Measurements from ENCODE around the gene TGFBI.

The TGFBI gene

GRCh38 chr5:136087961-136088871, 59.4 kb downstream of the TGFBI start:
- Histone ChIP-seq H3K4me1 (ENCODE audit: control insufficient read depth in 2 of 2, insufficient read depth in 1 of 2, low read depth in 1 of 2, low read length in 2 of 2) (peaks cover 0 to 1% of the 10 kb centered on the region in 2 donors), H2BK15ac (ENCODE audit: low read length) (no peak overlapping the region), H2AK5ac (ENCODE audit: low read depth, low read length) (peak overlapping the region; percentile 50), H3K9ac (ENCODE audit: low read depth, low read length, poor library complexity) (no peak overlapping the region), H3K14ac (ENCODE audit: low read length) (no peak overlapping the region), H3K4me3 (ENCODE audit: low read length in 2 of 2) (no peak overlapping the region), H3K23ac (ENCODE audit: low read depth, low read length, poor library complexity) (no peak overlapping the region), H4K8ac (ENCODE audit: low read depth, low read length) (no peak overlapping the region), H3K27me3 (ENCODE audit: control insufficient read depth in 3 of 3, insufficient read depth in 3 of 3, low read depth in 1 of 3, low read length in 3 of 3) (peaks cover 0 to 19% (median 0%) of the 10 kb centered on the region in 3 experiments), H2BK12ac (ENCODE audit: low read length) (no peak overlapping the region), H3K18ac (ENCODE audit: low read length) (no peak overlapping the region), H3K79me1 (ENCODE audit: low read depth, low read length) (no peaks in the 10 kb centered on the region), H2BK120ac (ENCODE audit: low read depth, low read length) (no peak overlapping the region), H2AFZ (ENCODE audit: low read length) (no peak overlapping the region), H3K4ac (ENCODE audit: low read length) (no peak overlapping the region), H3K27ac (replicated peaks; ENCODE audit: low read length) (no peak overlapping the region), H4K91ac (ENCODE audit: low read depth, low read length, poor library complexity) (no peak overlapping the region), H3K36me3 (replicated peaks in 1 of 2; ENCODE audit: control insufficient read depth in 2 of 2, insufficient read depth in 2 of 2, low read length in 2 of 2) (no peaks in the 10 kb centered on the region), H2BK5ac (ENCODE audit: low read length) (no peak overlapping the region), H3K4me2 (ENCODE audit: insufficient read depth, low read length, poor library complexity, severe bottlenecking) (no peak overlapping the region), H3K9me3 (replicated peaks in 1 of 2; ENCODE audit: control insufficient read depth in 2 of 2, insufficient read depth in 1 of 2, low read depth in 1 of 2, low read length in 2 of 2) (no peaks in the 10 kb centered on the region)
- no peak for DNase-seq (ENCODE audit: low spot score)
- WGBS, 2 donors (ENCODE audit: extremely low coverage in 2 of 2, insufficient read length in 2 of 2, insufficient replicate concordance in 1 of 2), result no CpG with 5 or more reads among the region's 16 CpGs

- WGBS, 2 donors (ENCODE audit: extremely low coverage in 2 of 2, insufficient read length in 2 of 2, insufficient replicate concordance in 1 of 2), result no CpG with 5 or more reads among the region's 7 CpGs
- H3K9me3 ChIP-seq (replicated peaks in 1 of 2; ENCODE audit: control insufficient read depth in 2 of 2, insufficient read depth in 1 of 2, low read depth in 1 of 2, low read length in 2 of 2), result no peaks in the 10 kb centered on the region
- H3K14ac ChIP-seq (ENCODE audit: low read length), result no peak overlapping the region
- peaks cover 0 to 1% of the 10 kb centered on the region in 2 donors for H3K4me1 ChIP-seq (ENCODE audit: control insufficient read depth in 2 of 2, insufficient read depth in 1 of 2, low read depth in 1 of 2, low read length in 2 of 2)
- H2AFZ ChIP-seq (ENCODE audit: low read length), result no peak overlapping the region
- no peak overlapping the region for H3K9ac ChIP-seq (ENCODE audit: low read depth, low read length, poor library complexity)
- no peak overlapping the region for H4K8ac ChIP-seq (ENCODE audit: low read depth, low read length)
- no peak overlapping the region for H3K18ac ChIP-seq (ENCODE audit: low read length)
- H3K27ac ChIP-seq (replicated peaks; ENCODE audit: low read length), result no peak overlapping the region
- H2BK15ac ChIP-seq (ENCODE audit: low read length), result no peak overlapping the region
- DNase-seq (ENCODE audit: low spot score), result no peak
- H2AK5ac ChIP-seq (ENCODE audit: low read depth, low read length), result no peak overlapping the region
- no peak overlapping the region for H3K4me2 ChIP-seq (ENCODE audit: insufficient read depth, low read length, poor library complexity, severe bottlenecking)
- peaks cover 0 to 12% (median 0%) of the 10 kb centered on the region in 3 experiments for H3K27me3 ChIP-seq (ENCODE audit: control insufficient read depth in 3 of 3, insufficient read depth in 3 of 3, low read depth in 1 of 3, low read length in 3 of 3)
- no peaks in the 10 kb centered on the region for H3K79me1 ChIP-seq (ENCODE audit: low read depth, low read length)
- H2BK12ac ChIP-seq (ENCODE audit: low read length), result no peak overlapping the region
- no peak overlapping the region for H2BK120ac ChIP-seq (ENCODE audit: low read depth, low read length)
- H3K4me3 ChIP-seq (ENCODE audit: low read length in 2 of 2), result no peak overlapping the region
- no peak overlapping the region for H4K91ac ChIP-seq (ENCODE audit: low read depth, low read length, poor library complexity)
- H2BK5ac ChIP-seq (ENCODE audit: low read length), result no peak overlapping the region
- H3K23ac ChIP-seq (ENCODE audit: low read depth, low read length, poor library complexity), result no peak overlapping the region
- H3K36me3 ChIP-seq (replicated peaks in 1 of 2; ENCODE audit: control insufficient read depth in 2 of 2, insufficient read depth in 2 of 2, low read length in 2 of 2), result no peaks in the 10 kb centered on the region
- no peak overlapping the region for H3K4ac ChIP-seq (ENCODE audit: low read length)
Observed at GRCh38 chr5:136089791-136090190, 61.0 kb downstream of the TGFBI start.

DNA sequence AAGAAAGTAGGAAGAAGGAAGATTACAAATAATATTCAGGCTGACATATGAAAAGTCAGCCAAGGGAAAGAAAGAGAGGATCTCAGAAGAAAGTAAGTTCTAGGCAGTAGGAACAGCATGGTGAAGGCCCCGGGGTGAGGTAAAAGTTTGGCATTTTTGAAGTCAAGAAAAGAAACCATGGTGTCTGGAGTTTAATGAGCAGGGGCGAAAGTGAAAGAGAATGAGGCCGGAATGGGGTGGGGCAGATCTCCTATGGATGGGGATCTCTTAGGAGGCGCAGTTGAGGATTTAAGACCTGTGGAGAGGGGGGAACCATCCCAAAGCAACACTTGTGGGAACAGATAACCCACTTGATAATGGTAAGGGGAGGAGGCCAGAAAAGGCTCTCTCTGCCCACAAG, 61.5 kb downstream of the TGFBI start:
- no peak overlapping the region for H3K18ac ChIP-seq (ENCODE audit: low read length)
- no peak overlapping the region for H3K9ac ChIP-seq (ENCODE audit: low read depth, low read length, poor library complexity)
- no peak overlapping the region for H2AFZ ChIP-seq (ENCODE audit: low read length)
- no peak overlapping the region for H2BK5ac ChIP-seq (ENCODE audit: low read length)
- no peak overlapping the region for H2AK5ac ChIP-seq (ENCODE audit: low read depth, low read length)
- H4K8ac ChIP-seq (ENCODE audit: low read depth, low read length), result no peak overlapping the region
- no peak overlapping the region for H3K4ac ChIP-seq (ENCODE audit: low read length)
- no peaks in the 10 kb centered on the region for H3K9me3 ChIP-seq (replicated peaks in 1 of 2; ENCODE audit: control insufficient read depth in 2 of 2, insufficient read depth in 1 of 2, low read depth in 1 of 2, low read length in 2 of 2)
- DNase-seq (ENCODE audit: low spot score), result no peak
- no peaks in the 10 kb centered on the region for H3K36me3 ChIP-seq (replicated peaks in 1 of 2; ENCODE audit: control insufficient read depth in 2 of 2, insufficient read depth in 2 of 2, low read length in 2 of 2)
- H3K14ac ChIP-seq (ENCODE audit: low read length), result no peak overlapping the region
- no peaks in the 10 kb centered on the region for H3K79me1 ChIP-seq (ENCODE audit: low read depth, low read length)
- H3K27ac ChIP-seq (replicated peaks; ENCODE audit: low read length), result no peak overlapping the region
- H2BK120ac ChIP-seq (ENCODE audit: low read depth, low read length), result no peak overlapping the region
- no peak overlapping the region for H2BK15ac ChIP-seq (ENCODE audit: low read length)
- H3K23ac ChIP-seq (ENCODE audit: low read depth, low read length, poor library complexity), result no peak overlapping the region
- H3K4me1 ChIP-seq (ENCODE audit: control insufficient read depth in 2 of 2, insufficient read depth in 1 of 2, low read depth in 1 of 2, low read length in 2 of 2), result peaks cover 0 to 1% of the 10 kb centered on the region in 2 donors
- H4K91ac ChIP-seq (ENCODE audit: low read depth, low read length, poor library complexity), result no peak overlapping the region
- H3K4me3 ChIP-seq (ENCODE audit: low read length in 2 of 2), result no peak overlapping the region
- H2BK12ac ChIP-seq (ENCODE audit: low read length), result no peak overlapping the region
- WGBS, 2 donors (ENCODE audit: extremely low coverage in 2 of 2, insufficient read length in 2 of 2, insufficient replicate concordance in 1 of 2), result no CpG with 5 or more reads among the region's 4 CpGs
- peaks cover 0 to 16% (median 0%) of the 10 kb centered on the region in 3 experiments for H3K27me3 ChIP-seq (ENCODE audit: control insufficient read depth in 3 of 3, insufficient read depth in 3 of 3, low read depth in 1 of 3, low read length in 3 of 3)
- H3K4me2 ChIP-seq (ENCODE audit: insufficient read depth, low read length, poor library complexity, severe bottlenecking), result no peak overlapping the region

DNA sequence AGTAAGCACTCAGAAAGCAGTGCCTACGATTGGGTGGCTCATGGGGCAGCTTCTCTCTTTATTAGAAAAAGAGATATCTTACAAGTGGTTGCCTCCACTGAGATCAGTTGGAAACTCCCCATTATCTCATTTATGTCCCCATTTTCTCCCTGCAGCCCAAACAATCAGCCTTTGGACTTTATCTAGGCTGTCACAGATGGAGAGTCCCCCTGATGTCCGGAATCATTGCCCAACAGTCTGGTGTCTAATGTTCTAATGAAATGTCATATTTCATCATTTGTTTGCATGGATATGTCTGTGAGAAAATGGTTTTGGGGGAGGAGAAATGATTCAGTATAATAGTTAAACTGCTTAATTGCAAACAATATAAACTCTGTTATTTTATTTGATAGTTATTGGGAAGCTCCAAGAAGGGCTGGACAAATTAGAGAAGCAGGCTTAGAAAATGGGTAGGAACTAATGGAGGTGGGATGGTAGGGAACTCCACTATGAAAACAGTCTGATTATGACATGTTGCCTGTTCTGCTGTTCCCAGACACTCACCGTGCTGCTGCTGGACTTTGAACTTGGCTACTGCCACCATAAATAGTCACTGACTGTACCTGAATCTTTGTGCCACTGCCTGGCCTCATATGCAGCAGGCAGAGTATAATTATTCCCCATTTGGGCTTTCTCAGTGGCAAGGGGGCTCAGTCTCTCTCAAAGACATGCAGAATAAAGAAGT, 65.6 kb downstream of the TGFBI start:
- Histone ChIP-seq H3K9ac (ENCODE audit: low read depth, low read length, poor library complexity) (no peak overlapping the region), H3K27me3 (ENCODE audit: control insufficient read depth in 3 of 3, insufficient read depth in 3 of 3, low read depth in 1 of 3, low read length in 3 of 3) (peaks cover 0 to 16% (median 0%) of the 10 kb centered on the region in 3 experiments), H2BK120ac (ENCODE audit: low read depth, low read length) (no peak overlapping the region), H3K4me2 (ENCODE audit: insufficient read depth, low read length, poor library complexity, severe bottlenecking) (no peak overlapping the region), H3K9me3 (replicated peaks in 1 of 2; ENCODE audit: control insufficient read depth in 2 of 2, insufficient read depth in 1 of 2, low read depth in 1 of 2, low read length in 2 of 2) (no peaks in the 10 kb centered on the region), H3K23ac (ENCODE audit: low read depth, low read length, poor library complexity) (no peak overlapping the region), H4K91ac (ENCODE audit: low read depth, low read length, poor library complexity) (no peak overlapping the region), H3K36me3 (replicated peaks in 1 of 2; ENCODE audit: control insufficient read depth in 2 of 2, insufficient read depth in 2 of 2, low read length in 2 of 2) (no peaks in the 10 kb centered on the region), H4K8ac (ENCODE audit: low read depth, low read length) (no peak overlapping the region), H3K4me1 (ENCODE audit: control insufficient read depth in 2 of 2, insufficient read depth in 1 of 2, low read depth in 1 of 2, low read length in 2 of 2) (no peaks in the 10 kb centered on the region), H3K4ac (ENCODE audit: low read length) (no peak overlapping the region), H3K27ac (replicated peaks; ENCODE audit: low read length) (no peak overlapping the region), H2AFZ (ENCODE audit: low read length) (no peak overlapping the region), H2BK15ac (ENCODE audit: low read length) (no peak overlapping the region), H2BK12ac (ENCODE audit: low read length) (no peak overlapping the region), H3K18ac (ENCODE audit: low read length) (no peak overlapping the region), H3K4me3 (ENCODE audit: low read length in 2 of 2) (no peak overlapping the region), H3K14ac (ENCODE audit: low read length) (no peak overlapping the region), H2BK5ac (ENCODE audit: low read length) (no peak overlapping the region), H3K79me1 (ENCODE audit: low read depth, low read length) (no peaks in the 10 kb centered on the region), H2AK5ac (ENCODE audit: low read depth, low read length) (no peak overlapping the region)
- WGBS, 2 donors (ENCODE audit: extremely low coverage in 2 of 2, insufficient read length in 2 of 2, insufficient replicate concordance in 1 of 2), result no CpG with 5 or more reads among the region's 3 CpGs
- no peak for DNase-seq (ENCODE audit: low spot score)
